Thoracic aorta (tissue), 2 donors: ENCODE results near the gene STIM1. TPM values are rescaled to one million over a fixed set of nuclear protein-coding genes. Genes with fewer than 3 reads are reported as not detected.

Source experiments
- ATAC-seq: fragments of 150-250 bp; one replicate; pipeline ENCODE4 v1.8.0; 2017; ENCODE audit warnings: low read depth; ENCODE audit not compliant: insufficient number of reproducible peaks, low FRiP score
- DNase-seq: peaks from one replicate; pipeline ENCODE4 v3.0.0-alpha.2; 2020; ENCODE audit warnings: low spot score
- H3K27ac ChIP-seq, 2 donors: fragments of 200-600 bp; sonication (generic); 1 replicate in 1 of 2; 2 replicates in 1 of 2; pipeline ENCODE4 v1.5.1; 2016; ENCODE audit warnings: mild to moderate bottlenecking in 2 of 2, moderate library complexity in 2 of 2
- H3K27me3 ChIP-seq: fragments of 200-600 bp; sonication (generic); replicated peaks from 2 replicates; pipeline ENCODE4 v1.6.0; 2016; ENCODE audit warnings: mild to moderate bottlenecking; ENCODE audit not compliant: insufficient read depth
- H3K36me3 ChIP-seq: fragments of 200-600 bp; sonication (generic); one replicate; pipeline ENCODE4 v1.5.1; 2016
- H3K4me1 ChIP-seq, 2 donors: fragments of 200-600 bp; sonication (generic); 1 replicate in 1 of 2; 2 replicates in 1 of 2; pipeline versions ENCODE4 v1.5.1 to v1.6.0; 2016; ENCODE audit warnings: low read depth in 2 of 2, mild to moderate bottlenecking in 1 of 2; ENCODE audit not compliant: control insufficient read depth in 1 of 2
- H3K4me3 ChIP-seq: fragments of 200-600 bp; sonication (generic); 2 replicates; pipeline ENCODE4 v1.5.1; 2016; ENCODE audit warnings: mild to moderate bottlenecking
- H3K9me3 ChIP-seq: fragments of 200-600 bp; sonication (generic); 2 replicates; pipeline ENCODE4 v1.5.1; 2016
- total RNA-seq, 2 donors: library from RNA; depleted of rRNA; stranded (reverse); fragments of >200 nt; gene quantifications; one replicate each; pipeline versions ENCODE4 v1.1.0 to v1.2.3, GENCODE V29; 2016
- TF ChIP-seq, protein P1 (sequence below): fragments of 200-600 bp; sonication (generic); IDR thresholded peaks from one replicate; pipeline ENCODE4 v1.5.1; 2019; ENCODE audit warnings: antibody characterized with exemption

Gene STIM1
- total RNA-seq, 2 donors from 2014 or later: 53.8 to 63.0 TPM

DNA sequence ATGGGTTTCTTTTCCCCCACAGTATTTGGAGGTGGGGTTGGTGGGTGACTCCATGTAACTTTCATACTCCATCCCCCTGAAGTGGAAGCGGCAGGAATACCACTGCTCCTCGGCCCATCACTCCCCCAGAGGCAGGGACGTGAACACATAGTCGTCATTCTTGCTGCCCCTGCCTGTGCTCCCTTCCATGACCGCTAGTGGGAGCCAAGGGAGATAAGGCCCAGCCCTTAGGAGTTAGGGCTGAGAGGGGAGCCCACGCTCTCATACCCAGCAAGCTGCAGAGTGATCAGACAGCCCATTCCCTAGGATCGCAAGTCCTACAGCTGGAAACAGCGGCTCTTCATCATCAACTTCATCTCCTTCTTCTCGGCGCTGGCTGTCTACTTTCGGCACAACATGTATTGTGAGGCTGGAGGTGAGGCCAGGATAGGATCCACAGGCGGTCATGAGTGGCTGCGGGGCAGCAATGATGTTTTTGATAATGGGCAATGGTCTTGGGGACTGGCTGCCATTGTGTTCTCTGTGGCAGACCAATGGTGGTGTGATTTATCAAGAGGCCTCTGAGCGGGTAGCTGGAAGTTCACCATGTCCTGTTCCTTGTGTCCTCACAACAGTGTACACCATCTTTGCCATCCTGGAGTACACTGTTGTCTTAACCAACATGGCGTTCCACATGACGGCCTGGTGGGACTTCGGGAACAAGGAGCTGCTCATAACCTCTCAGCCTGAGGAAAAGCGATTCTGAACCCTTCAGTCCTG lies 30.6 kb upstream of the STIM1 start:
- H3K4me1 ChIP-seq: no peaks in the 10 kb centered on the region
- H3K9me3 ChIP-seq: no peaks in the 10 kb centered on the region
- no peak overlapping the region for H3K27ac ChIP-seq
- H3K27me3 ChIP-seq: no peaks in the 10 kb centered on the region
- TF ChIP-seq, protein P1, sequence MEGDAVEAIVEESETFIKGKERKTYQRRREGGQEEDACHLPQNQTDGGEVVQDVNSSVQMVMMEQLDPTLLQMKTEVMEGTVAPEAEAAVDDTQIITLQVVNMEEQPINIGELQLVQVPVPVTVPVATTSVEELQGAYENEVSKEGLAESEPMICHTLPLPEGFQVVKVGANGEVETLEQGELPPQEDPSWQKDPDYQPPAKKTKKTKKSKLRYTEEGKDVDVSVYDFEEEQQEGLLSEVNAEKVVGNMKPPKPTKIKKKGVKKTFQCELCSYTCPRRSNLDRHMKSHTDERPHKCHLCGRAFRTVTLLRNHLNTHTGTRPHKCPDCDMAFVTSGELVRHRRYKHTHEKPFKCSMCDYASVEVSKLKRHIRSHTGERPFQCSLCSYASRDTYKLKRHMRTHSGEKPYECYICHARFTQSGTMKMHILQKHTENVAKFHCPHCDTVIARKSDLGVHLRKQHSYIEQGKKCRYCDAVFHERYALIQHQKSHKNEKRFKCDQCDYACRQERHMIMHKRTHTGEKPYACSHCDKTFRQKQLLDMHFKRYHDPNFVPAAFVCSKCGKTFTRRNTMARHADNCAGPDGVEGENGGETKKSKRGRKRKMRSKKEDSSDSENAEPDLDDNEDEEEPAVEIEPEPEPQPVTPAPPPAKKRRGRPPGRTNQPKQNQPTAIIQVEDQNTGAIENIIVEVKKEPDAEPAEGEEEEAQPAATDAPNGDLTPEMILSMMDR: peak; percentile 44
- no peak overlapping the region for H3K4me3 ChIP-seq
- ATAC-seq (no peak), DNase-seq (no peak)
- H3K36me3 ChIP-seq: peaks cover 20% of the 10 kb centered on the region

DNA sequence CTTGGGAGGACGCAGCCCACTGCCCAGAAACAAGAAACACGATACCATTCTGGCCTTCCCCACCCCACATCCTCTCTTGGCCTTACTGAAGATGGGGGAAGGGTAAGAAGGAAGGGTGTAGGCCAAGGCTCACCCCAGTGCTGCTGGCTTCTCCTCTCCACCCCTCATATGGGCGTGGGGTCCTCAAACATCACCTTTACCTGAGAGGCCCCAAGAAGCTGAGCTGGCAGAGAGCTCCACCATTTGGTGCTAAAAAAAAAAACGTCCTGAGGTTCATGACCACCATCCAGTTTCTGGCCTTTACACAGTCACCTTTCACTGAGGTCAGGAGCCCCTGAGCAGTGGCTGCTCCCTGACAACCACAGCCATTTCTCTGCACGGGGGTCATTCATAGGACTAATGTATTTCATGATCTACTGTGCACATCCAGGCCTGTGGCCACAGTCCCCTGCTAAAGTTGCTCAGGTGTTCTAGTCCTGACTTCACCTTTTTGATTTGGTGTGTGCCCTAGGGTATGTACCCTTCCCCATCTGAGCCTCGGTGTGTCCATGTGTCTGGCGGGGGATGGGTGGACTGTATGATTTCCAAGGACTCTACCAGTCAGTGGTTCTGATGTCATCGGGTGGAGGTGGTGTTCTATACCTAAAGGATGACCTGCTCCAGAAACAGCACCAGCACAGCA lies 29.9 kb upstream of the STIM1 start:
- DNase-seq: no peak
- Histone ChIP-seq H3K4me1 (no peaks in the 10 kb centered on the region), H3K9me3 (no peaks in the 10 kb centered on the region), H3K4me3 (no peak overlapping the region), H3K27me3 (no peaks in the 10 kb centered on the region), H3K27ac (no peak overlapping the region), H3K36me3 (peaks cover 26% of the 10 kb centered on the region)
- TF ChIP-seq, protein P1: no peak
- ATAC-seq: no peak

DNA sequence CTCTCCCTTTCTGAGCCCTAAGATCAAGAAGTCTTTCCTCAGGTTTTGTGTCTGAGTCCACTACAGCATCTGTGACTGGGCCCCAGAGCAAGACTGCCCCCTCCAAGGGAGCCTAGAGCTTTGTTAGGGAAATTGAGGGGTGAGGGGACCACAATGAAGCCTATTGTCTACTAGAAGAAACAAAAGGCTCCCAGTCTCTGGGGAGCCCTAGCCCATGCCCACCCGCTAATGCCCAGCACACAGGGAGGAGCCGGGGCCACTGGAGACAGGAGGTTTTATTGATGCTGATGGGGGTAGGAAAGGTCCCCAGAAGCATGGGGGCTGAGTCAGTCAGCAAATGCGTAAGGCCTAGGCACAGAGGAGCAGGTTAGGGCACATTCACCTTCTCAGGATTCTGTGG lies 28.7 kb upstream of the STIM1 start:
- TF ChIP-seq, protein P1: no peak
- ATAC-seq (no peak), DNase-seq (no peak)
- no peaks in the 10 kb centered on the region for H3K9me3 ChIP-seq
- H3K4me1 ChIP-seq: peaks cover 0 to under 1% of the 10 kb centered on the region in 2 donors
- peaks cover 26% of the 10 kb centered on the region for H3K36me3 ChIP-seq
- H3K4me3 ChIP-seq: no peak overlapping the region
- H3K27me3 ChIP-seq: no peaks in the 10 kb centered on the region
- H3K27ac ChIP-seq: no peak overlapping the region

DNA sequence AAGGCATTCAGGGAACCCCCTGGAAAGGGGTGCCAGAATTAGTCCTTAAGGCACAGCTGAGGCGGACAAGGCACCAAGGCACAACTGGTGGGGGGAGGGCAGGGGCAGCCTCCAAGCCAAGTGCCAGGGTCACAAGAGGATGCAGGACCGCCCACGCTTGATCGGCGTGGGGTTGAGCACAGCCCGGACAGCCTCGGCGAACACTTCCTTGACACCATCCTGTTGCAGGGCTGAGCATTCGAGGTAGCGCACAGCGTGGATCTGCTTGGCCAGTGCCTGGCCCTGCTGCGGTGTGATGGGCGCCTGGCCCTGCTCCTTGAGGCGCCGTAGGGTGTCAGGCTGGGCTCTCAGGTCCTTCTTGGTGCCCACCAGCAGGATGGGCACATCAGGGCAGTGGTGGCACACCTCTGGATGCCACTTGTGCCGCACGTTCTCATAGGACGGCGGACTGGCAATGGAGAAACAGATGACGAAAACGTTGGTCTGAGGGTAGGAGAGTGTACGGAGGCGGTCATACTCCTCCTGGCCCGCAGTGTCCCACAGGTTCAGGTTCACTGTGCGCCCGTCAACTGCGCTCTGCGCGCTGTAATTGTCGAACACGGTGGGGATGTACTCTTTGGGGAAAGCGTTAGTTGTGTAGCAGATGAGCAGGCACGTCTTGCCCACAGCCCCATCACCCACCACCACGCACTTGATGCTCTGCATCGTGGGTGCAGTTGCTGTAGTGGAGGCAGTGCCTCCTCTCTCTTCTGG lies 27.9 kb upstream of the STIM1 start:
- Histone ChIP-seq H3K4me3 (no peak overlapping the region), H3K27ac (no peak overlapping the region), H3K9me3 (no peaks in the 10 kb centered on the region), H3K36me3 (peaks cover 26% of the 10 kb centered on the region), H3K27me3 (no peaks in the 10 kb centered on the region), H3K4me1 (peaks cover 3 to 9% of the 10 kb centered on the region in 2 donors)
- no peak for DNase-seq
- TF ChIP-seq, protein P1: no peak
- no peak for ATAC-seq

DNA sequence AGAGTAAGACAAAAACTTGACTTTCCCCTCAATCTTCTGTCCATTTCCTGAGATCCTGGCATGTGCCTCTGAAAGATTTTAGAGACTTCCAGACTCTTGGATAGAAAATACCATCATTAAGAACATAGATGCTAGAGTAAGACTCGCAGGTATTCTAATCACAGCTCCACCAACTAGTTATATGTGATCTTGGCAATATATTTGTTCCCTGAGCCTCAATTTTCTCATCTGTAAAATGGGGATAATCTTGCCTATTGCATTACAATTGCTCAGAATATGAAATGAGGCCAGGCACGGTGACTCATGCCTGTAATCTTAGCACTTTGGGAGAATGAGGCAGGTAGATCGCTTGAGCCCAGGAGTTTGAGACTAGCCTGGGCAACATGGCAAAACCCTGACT lies 25.4 kb upstream of the STIM1 start:
- Histone ChIP-seq H3K36me3 (peaks cover 26% of the 10 kb centered on the region), H3K27ac (no peak overlapping the region), H3K9me3 (no peaks in the 10 kb centered on the region), H3K4me3 (no peak overlapping the region), H3K4me1 (peaks cover 16 to 20% of the 10 kb centered on the region in 2 donors), H3K27me3 (no peaks in the 10 kb centered on the region)
- TF ChIP-seq, protein P1: no peak
- DNase-seq (no peak), ATAC-seq (no peak)
